Upper lobe of right lung (tissue), 1 donor: ENCODE data around the gene ARHGEF12. TPM values are rescaled to one million over a fixed set of nuclear protein-coding genes. Genes with fewer than 3 reads are reported as not detected.

Source experiments
- ATAC-seq: fragments of 200-7000 bp; cut with Tn5 transposase; one replicate; pipeline ENCODE4 v1.9.1; 2020; ENCODE audit warnings: mild to moderate bottlenecking, moderate library complexity
- DNase-seq: peaks from one replicate; pipeline ENCODE4 v3.0.0-alpha.2; 2020
- H3K27ac ChIP-seq: fragments of 200-600 bp; one replicate; pipeline ENCODE4 v1.8.0; 2022
- H3K27me3 ChIP-seq: fragments of 200-600 bp; one replicate; pipeline ENCODE4 v1.8.0; 2022; ENCODE audit warnings: mild to moderate bottlenecking
- H3K36me3 ChIP-seq: fragments of 200-600 bp; one replicate; pipeline ENCODE4 v1.8.0; 2022
- H3K4me1 ChIP-seq: fragments of 200-600 bp; one replicate; pipeline ENCODE4 v1.8.0; 2022
- H3K4me3 ChIP-seq: fragments of 200-600 bp; one replicate; pipeline ENCODE4 v1.8.0; 2022; ENCODE audit warnings: mild to moderate bottlenecking
- H3K9me3 ChIP-seq: fragments of 200-600 bp; one replicate; pipeline ENCODE4 v1.8.0; 2022
- CTCF ChIP-seq: fragments of 200-600 bp; IDR thresholded peaks from one replicate; pipeline ENCODE4 v1.8.0; 2022; ENCODE audit warnings: antibody characterized with exemption
- intact Hi-C: fragments of 100-400 bp; cut with DNase I; formaldehyde crosslinking; loops from one replicate; pipeline ENCODE4 v1.11.0; 2022
- total RNA-seq: library from RNA; stranded (reverse); fragmentation: NEBNext Ultra II Directional; extraction: Animal tissue kit (Norgen Biotek cat#: 25700); gene quantifications from one replicate; pipeline ENCODE4 v1.2.1, GENCODE V29; 2021
- donor health status: DM: no; HTN: yes; CAD: no; lungs with severe emphysema.

Gene ARHGEF12
- total RNA-seq, 1 donor from 2014 or later: 132 TPM

GRCh38 chr11:120424970-120425332 is 88.7 kb downstream of the ARHGEF12 start:
- H3K4me3 ChIP-seq: no peak overlapping the region
- no peaks in the 10 kb centered on the region for H3K27me3 ChIP-seq
- intact Hi-C loops: no loop called here
- no peak for TF ChIP-seq CTCF
- H3K36me3 ChIP-seq: peaks cover 32% of the 10 kb centered on the region
- H3K4me1 ChIP-seq: no peaks in the 10 kb centered on the region
- H3K9me3 ChIP-seq: no peaks in the 10 kb centered on the region
- DNase-seq: no peak
- H3K27ac ChIP-seq: no peak overlapping the region
- ATAC-seq: no peak

- no peak for DNase-seq
- Histone ChIP-seq H3K36me3 (peaks cover 34% of the 10 kb centered on the region), H3K9me3 (no peaks in the 10 kb centered on the region), H3K27ac (no peak overlapping the region), H3K27me3 (no peaks in the 10 kb centered on the region), H3K4me1 (no peaks in the 10 kb centered on the region), H3K4me3 (no peak overlapping the region)
- TF ChIP-seq CTCF: no peak
- intact Hi-C loops: no loop called here
- no peak for ATAC-seq
These were observed 89.3 kb downstream of the ARHGEF12 start for GRCh38 chr11:120425527-120425926.

- Histone ChIP-seq H3K4me1 (peaks cover 11% of the 10 kb centered on the region), H3K36me3 (peaks cover 19% of the 10 kb centered on the region), H3K4me3 (no peak overlapping the region), H3K9me3 (no peaks in the 10 kb centered on the region), H3K27me3 (no peaks in the 10 kb centered on the region), H3K27ac (no peak overlapping the region)
- TF ChIP-seq CTCF: no peak
- DNase-seq (no peak), ATAC-seq (no peak)
- intact Hi-C loops: no loop called here
These were observed 93.9 kb downstream of the ARHGEF12 start for GRCh38 chr11:120430146-120430545.

GRCh38 chr11:120431633-120432032 is 95.4 kb downstream of the ARHGEF12 start:
- Histone ChIP-seq H3K4me3 (no peak overlapping the region), H3K36me3 (peaks cover 19% of the 10 kb centered on the region), H3K27me3 (no peaks in the 10 kb centered on the region), H3K4me1 (peaks cover 11% of the 10 kb centered on the region), H3K27ac (peak overlapping the region; percentile 14), H3K9me3 (no peaks in the 10 kb centered on the region)
- DNase-seq (no peak), ATAC-seq (peak; percentile 45)
- intact Hi-C loops: no loop called here
- peak; percentile 19 for TF ChIP-seq CTCF

- Histone ChIP-seq H3K9me3 (no peaks in the 10 kb centered on the region), H3K27me3 (no peaks in the 10 kb centered on the region), H3K4me3 (no peak overlapping the region), H3K4me1 (peaks cover 11% of the 10 kb centered on the region), H3K36me3 (peaks cover 26% of the 10 kb centered on the region), H3K27ac (peak overlapping the region; percentile 14)
- TF ChIP-seq CTCF: no peak
- intact Hi-C loops: no loop called here
- ATAC-seq (peak; percentile 95), DNase-seq (no peak)
These were observed 96.1 kb downstream of the ARHGEF12 start for GRCh38 chr11:120432056-120433018.
